Measurements from ENCODE around the gene RGP1.

DNA sequence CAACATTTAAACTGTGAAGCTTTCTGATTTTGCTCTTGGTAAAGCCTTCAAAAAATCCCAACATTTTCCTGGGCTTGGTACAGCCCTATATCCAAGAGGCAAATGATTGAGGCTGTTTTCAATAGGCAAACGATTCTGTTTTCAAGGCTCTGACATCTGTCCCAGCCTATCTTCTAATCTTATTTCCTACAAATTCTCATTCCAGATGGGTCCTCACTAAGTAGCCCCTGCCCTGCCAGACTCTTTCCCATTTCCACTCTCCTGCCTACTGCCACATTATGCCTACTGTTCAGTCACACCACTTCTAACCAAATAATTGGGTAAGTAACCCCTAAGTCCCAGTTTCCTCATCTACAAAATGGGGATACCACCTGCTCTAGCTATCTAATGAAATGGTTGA is 3.5 kb upstream of the RGP1 start:
- TF ChIP-seq, protein P1, sequence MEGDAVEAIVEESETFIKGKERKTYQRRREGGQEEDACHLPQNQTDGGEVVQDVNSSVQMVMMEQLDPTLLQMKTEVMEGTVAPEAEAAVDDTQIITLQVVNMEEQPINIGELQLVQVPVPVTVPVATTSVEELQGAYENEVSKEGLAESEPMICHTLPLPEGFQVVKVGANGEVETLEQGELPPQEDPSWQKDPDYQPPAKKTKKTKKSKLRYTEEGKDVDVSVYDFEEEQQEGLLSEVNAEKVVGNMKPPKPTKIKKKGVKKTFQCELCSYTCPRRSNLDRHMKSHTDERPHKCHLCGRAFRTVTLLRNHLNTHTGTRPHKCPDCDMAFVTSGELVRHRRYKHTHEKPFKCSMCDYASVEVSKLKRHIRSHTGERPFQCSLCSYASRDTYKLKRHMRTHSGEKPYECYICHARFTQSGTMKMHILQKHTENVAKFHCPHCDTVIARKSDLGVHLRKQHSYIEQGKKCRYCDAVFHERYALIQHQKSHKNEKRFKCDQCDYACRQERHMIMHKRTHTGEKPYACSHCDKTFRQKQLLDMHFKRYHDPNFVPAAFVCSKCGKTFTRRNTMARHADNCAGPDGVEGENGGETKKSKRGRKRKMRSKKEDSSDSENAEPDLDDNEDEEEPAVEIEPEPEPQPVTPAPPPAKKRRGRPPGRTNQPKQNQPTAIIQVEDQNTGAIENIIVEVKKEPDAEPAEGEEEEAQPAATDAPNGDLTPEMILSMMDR (optimal IDR thresholded peaks at IDR 0.05 in 1 of 3, IDR thresholded peaks at IDR 0.05 in 1 of 3, conservative IDR thresholded peaks at IDR 0.05 in 1 of 3; ENCODE audit: extremely low read depth in 1 of 3, insufficient read depth in 2 of 3, low read length in 3 of 3) = no peak
- TF ChIP-seq EZH2 (IDR thresholded peaks at IDR 0.05; ENCODE audit: low read length) = no peak

Measured in keratinocyte (primary cell).